HEK293 (cell line): ENCODE measurements around the gene RFXAP.

Source experiments
- CTCF ChIA-PET: fragments of 350-600 bp; formaldehyde crosslinking; extraction: SDS; loops from one replicate; lab custom pipeline; 2021; ENCODE audit warnings: antibody characterized with exemption; lab: Yijun Ruan, JAX
- POLR2A ChIA-PET: fragments of 300-600 bp; formaldehyde crosslinking; extraction: SDS; loops from one replicate; lab custom pipeline; 2020; ENCODE audit warnings: antibody characterized with exemption, inconsistent platforms; lab: Yijun Ruan, JAX
- H3K27ac ChIP-seq: fragments of 200-500 bp; sonication (Bioruptor generic); 2 replicates; pipeline ENCODE4 v1.5.1; 2014; ENCODE audit warnings: low read depth, low read length, control low read depth, inconsistent platforms; ENCODE audit errors: extremely low read depth
- H3K36me3 ChIP-seq, 2 experiments: fragments of 200-500 bp in 1 of 2; sonication (Bioruptor generic) in 1 of 2; 1 replicate in 1 of 2; 2 replicates in 1 of 2; pipeline ENCODE4 v1.5.1; 2014 to 2017; ENCODE audit warnings: inconsistent platforms in 2 of 2, low read length in 2 of 2; ENCODE audit not compliant: control insufficient read depth in 2 of 2, insufficient read depth in 1 of 2
- H3K4me1 ChIP-seq: fragments of 200-500 bp; sonication (Bioruptor generic); 2 replicates; pipeline ENCODE4 v1.5.1; 2014; ENCODE audit warnings: mild to moderate bottlenecking, low read length, inconsistent platforms; ENCODE audit not compliant: control insufficient read depth, insufficient read depth
- H3K4me3 ChIP-seq: 2 replicates; pipeline ENCODE4 v1.5.1; 2011; ENCODE audit warnings: low read depth, mild to moderate bottlenecking, control low read depth, low read length, moderate library complexity
- H3K9me3 ChIP-seq: fragments of 200-500 bp; sonication (Bioruptor generic); 2 replicates; pipeline ENCODE4 v1.5.1; 2014; ENCODE audit warnings: low read depth, low read length, inconsistent platforms; ENCODE audit not compliant: control insufficient read depth, insufficient read depth
- KLF10 ChIP-seq: fragments of 450-650 bp; IDR thresholded peaks from 2 replicates; pipeline ENCODE4 v1.5.1; 2018; ENCODE audit warnings: missing biosample characterization, mild to moderate bottlenecking, missing genetic modification characterization
- KLF9 ChIP-seq: fragments of 450-650 bp; formaldehyde crosslinking; IDR thresholded peaks from 2 replicates; pipeline ENCODE4 v1.5.1; 2016; ENCODE audit warnings: missing biosample characterization, missing genetic modification characterization, low read depth
- MYNN ChIP-seq: fragments of 450-650 bp; formaldehyde crosslinking; IDR thresholded peaks from 2 replicates; pipeline ENCODE4 v1.5.1; 2016; ENCODE audit warnings: missing biosample characterization, missing genetic modification characterization, borderline replicate concordance
- SCRT2 ChIP-seq: fragments of 450-650 bp; formaldehyde crosslinking; IDR thresholded peaks from 2 replicates; pipeline ENCODE4 v1.5.1; 2016; ENCODE audit warnings: missing biosample characterization, missing genetic modification characterization
- SP3 ChIP-seq: fragments of 450-650 bp; formaldehyde crosslinking; IDR thresholded peaks from 2 replicates; pipeline ENCODE4 v1.5.1; 2016; ENCODE audit warnings: missing biosample characterization, missing genetic modification characterization
- ZBTB1 ChIP-seq: fragments of 450-650 bp; formaldehyde crosslinking; IDR thresholded peaks from 2 replicates; pipeline ENCODE4 v1.5.1; 2016; ENCODE audit warnings: missing biosample characterization, missing genetic modification characterization
- ZBTB26 ChIP-seq: fragments of 450-650 bp; formaldehyde crosslinking; optimal IDR thresholded peaks from 2 replicates; pipeline ENCODE3; 2016; ENCODE audit warnings: missing biosample characterization, mild to moderate bottlenecking, missing genetic modification characterization
- ZFHX2 ChIP-seq: fragments of 450-650 bp; formaldehyde crosslinking; conservative IDR thresholded peaks from 2 replicates; pipeline ENCODE4 v1.5.1; 2016; ENCODE audit warnings: missing biosample characterization, missing genetic modification characterization
- ZIC2 ChIP-seq: fragments of 450-650 bp; formaldehyde crosslinking; IDR thresholded peaks from 2 replicates; pipeline ENCODE4 v1.5.1; 2016; ENCODE audit warnings: missing biosample characterization, missing genetic modification characterization
- ZNF175 ChIP-seq: fragments of 450-650 bp; formaldehyde crosslinking; IDR thresholded peaks from 2 replicates; pipeline ENCODE4 v1.5.1; 2016; ENCODE audit warnings: missing biosample characterization, missing genetic modification characterization
- ZNF184 ChIP-seq: fragments of 450-650 bp; IDR thresholded peaks from 2 replicates; pipeline ENCODE4 v1.5.1; 2018; ENCODE audit warnings: missing biosample characterization, mild to moderate bottlenecking, missing genetic modification characterization
- ZNF19 ChIP-seq: fragments of 450-650 bp; formaldehyde crosslinking; IDR thresholded peaks from 2 replicates; pipeline ENCODE4; 2016; ENCODE audit warnings: missing biosample characterization, missing genetic modification characterization, low read depth
- ZNF24 ChIP-seq: fragments of 450-650 bp; formaldehyde crosslinking; IDR thresholded peaks from 2 replicates; pipeline ENCODE4 v1.5.1; 2016; ENCODE audit warnings: missing biosample characterization, missing genetic modification characterization
- ZNF248 ChIP-seq: fragments of 450-650 bp; formaldehyde crosslinking; IDR thresholded peaks from 2 replicates; pipeline ENCODE4 v1.5.1; 2017; ENCODE audit warnings: missing biosample characterization, missing genetic modification characterization
- ZNF266 ChIP-seq: fragments of 450-650 bp; formaldehyde crosslinking; IDR thresholded peaks from 2 replicates; pipeline ENCODE4 v1.5.1; 2016; ENCODE audit warnings: missing biosample characterization, missing genetic modification characterization, low read depth
- ZNF280D ChIP-seq: fragments of 450-650 bp; formaldehyde crosslinking; IDR thresholded peaks from 2 replicates; pipeline ENCODE4 v1.5.1; 2016; ENCODE audit warnings: missing biosample characterization, missing genetic modification characterization
- ZNF398 ChIP-seq: fragments of 450-650 bp; formaldehyde crosslinking; IDR thresholded peaks from 2 replicates; pipeline ENCODE4 v1.5.1; 2017; ENCODE audit warnings: missing biosample characterization, missing genetic modification characterization
- ZNF48 ChIP-seq: fragments of 450-650 bp; formaldehyde crosslinking; IDR thresholded peaks from 2 replicates; pipeline ENCODE4 v1.5.1; 2016; ENCODE audit warnings: missing biosample characterization, missing genetic modification characterization
- ZNF561 ChIP-seq: fragments of 450-650 bp; IDR thresholded peaks from 2 replicates; pipeline ENCODE4 v1.5.1; 2018; ENCODE audit warnings: missing biosample characterization, missing genetic modification characterization, borderline replicate concordance
- ZNF585B ChIP-seq: fragments of 450-650 bp; formaldehyde crosslinking; IDR thresholded peaks from 2 replicates; pipeline ENCODE4 v1.5.1; 2016; ENCODE audit warnings: missing biosample characterization, missing genetic modification characterization
- ZNF624 ChIP-seq: fragments of 450-650 bp; formaldehyde crosslinking; IDR thresholded peaks from 2 replicates; pipeline ENCODE4 v1.5.1; 2017; ENCODE audit warnings: missing biosample characterization, missing genetic modification characterization
- ZNF664 ChIP-seq: fragments of 450-650 bp; formaldehyde crosslinking; IDR thresholded peaks from 2 replicates; pipeline ENCODE4 v1.5.1; 2016; ENCODE audit warnings: missing biosample characterization, missing genetic modification characterization
- ZNF677 ChIP-seq: fragments of 450-650 bp; IDR thresholded peaks from 2 replicates; pipeline ENCODE4 v1.5.0; 2018; ENCODE audit warnings: missing biosample characterization, mild to moderate bottlenecking, missing genetic modification characterization, moderate library complexity
- ZNF707 ChIP-seq: fragments of 450-650 bp; formaldehyde crosslinking; IDR thresholded peaks from 2 replicates; pipeline ENCODE4 v1.5.1; 2016; ENCODE audit warnings: missing biosample characterization, missing genetic modification characterization
- TF ChIP-seq, protein P1 (sequence below): fragments of 450-650 bp; formaldehyde crosslinking; IDR thresholded peaks from 2 replicates; pipeline ENCODE4 v1.5.1; 2016; ENCODE audit warnings: missing biosample characterization, missing genetic modification characterization
- TF ChIP-seq, protein P2 (sequence below): fragments of 450-650 bp; formaldehyde crosslinking; IDR thresholded peaks from 2 replicates; pipeline ENCODE4 v1.5.1; 2017; ENCODE audit warnings: missing biosample characterization, missing genetic modification characterization

RFXAP gene, protein sequence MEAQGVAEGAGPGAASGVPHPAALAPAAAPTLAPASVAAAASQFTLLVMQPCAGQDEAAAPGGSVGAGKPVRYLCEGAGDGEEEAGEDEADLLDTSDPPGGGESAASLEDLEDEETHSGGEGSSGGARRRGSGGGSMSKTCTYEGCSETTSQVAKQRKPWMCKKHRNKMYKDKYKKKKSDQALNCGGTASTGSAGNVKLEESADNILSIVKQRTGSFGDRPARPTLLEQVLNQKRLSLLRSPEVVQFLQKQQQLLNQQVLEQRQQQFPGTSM

GRCh38 chr13:36818804-36819738 is at the start of gene RFXAP:
Gene RFXAP (plus strand): TSS chr13:36819222. CDS start chr13:36819358, 136 bp downstream.
- Histone ChIP-seq H3K4me1 (peaks cover 11% of the 10 kb centered on the region), H3K27ac (peak within 1 kb of the TSS; percentile 85), H3K9me3 (no peaks in the 10 kb centered on the region), H3K36me3 (peaks cover 0 to 3% of the 10 kb centered on the region in 2 experiments; a peak in 2 of 3 replicates), H3K4me3 (peak within 1 kb of the TSS; percentile 73)
- POLR2A ChIA-PET: no interaction called here
- CTCF ChIA-PET: no interaction called here
- TF ChIP-seq ZNF398 (0 out of 2 replicates have a peak, but pooled peaks have one; percentile 30), ZNF19 (tag by site-specific recombination) (no peak), ZNF707 (no peak), ZNF677 (peak; percentile 54; the same call in 1 of the 2 replicates), ZNF280D (no peak), ZFHX2 (tag by site-specific recombination) (peak; percentile 66), ZNF48 (no peak), ZBTB1 (tag by site-specific recombination) (no peak), ZNF266 (tag by site-specific recombination) (no peak), MYNN (tag by site-specific recombination) (no peak), KLF9 (tag by site-specific recombination) (peak; percentile 43), SCRT2 (peak; percentile 57; the same call in 1 of the 2 replicates), ZNF248 (no peak), ZBTB26 (tag by site-specific recombination) (peak; percentile 77), ZNF184 (tag by site-specific recombination) (no peak), ZNF561 (tag by site-specific recombination) (0 out of 2 replicates have a peak, but pooled peaks have one; percentile 59), ZNF24 (tag by site-specific recombination) (no peak), ZNF624 (tag by site-specific recombination) (no peak), ZNF664 (tag by site-specific recombination) (no peak), KLF10 (tag by site-specific recombination) (0 out of 2 replicates have a peak, but pooled peaks have one; percentile 15), SP3 (tag by site-specific recombination) (no peak), ZIC2 (tag by site-specific recombination) (0 out of 2 replicates have a peak, but pooled peaks have one; percentile 11), ZNF585B (no peak), ZNF175 (no peak)
- TF ChIP-seq, protein P1, sequence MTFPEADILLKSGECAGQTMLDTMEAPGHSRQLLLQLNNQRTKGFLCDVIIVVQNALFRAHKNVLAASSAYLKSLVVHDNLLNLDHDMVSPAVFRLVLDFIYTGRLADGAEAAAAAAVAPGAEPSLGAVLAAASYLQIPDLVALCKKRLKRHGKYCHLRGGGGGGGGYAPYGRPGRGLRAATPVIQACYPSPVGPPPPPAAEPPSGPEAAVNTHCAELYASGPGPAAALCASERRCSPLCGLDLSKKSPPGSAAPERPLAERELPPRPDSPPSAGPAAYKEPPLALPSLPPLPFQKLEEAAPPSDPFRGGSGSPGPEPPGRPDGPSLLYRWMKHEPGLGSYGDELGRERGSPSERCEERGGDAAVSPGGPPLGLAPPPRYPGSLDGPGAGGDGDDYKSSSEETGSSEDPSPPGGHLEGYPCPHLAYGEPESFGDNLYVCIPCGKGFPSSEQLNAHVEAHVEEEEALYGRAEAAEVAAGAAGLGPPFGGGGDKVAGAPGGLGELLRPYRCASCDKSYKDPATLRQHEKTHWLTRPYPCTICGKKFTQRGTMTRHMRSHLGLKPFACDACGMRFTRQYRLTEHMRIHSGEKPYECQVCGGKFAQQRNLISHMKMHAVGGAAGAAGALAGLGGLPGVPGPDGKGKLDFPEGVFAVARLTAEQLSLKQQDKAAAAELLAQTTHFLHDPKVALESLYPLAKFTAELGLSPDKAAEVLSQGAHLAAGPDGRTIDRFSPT (tag by site-specific recombination): peak; percentile 72
- TF ChIP-seq, protein P2, sequence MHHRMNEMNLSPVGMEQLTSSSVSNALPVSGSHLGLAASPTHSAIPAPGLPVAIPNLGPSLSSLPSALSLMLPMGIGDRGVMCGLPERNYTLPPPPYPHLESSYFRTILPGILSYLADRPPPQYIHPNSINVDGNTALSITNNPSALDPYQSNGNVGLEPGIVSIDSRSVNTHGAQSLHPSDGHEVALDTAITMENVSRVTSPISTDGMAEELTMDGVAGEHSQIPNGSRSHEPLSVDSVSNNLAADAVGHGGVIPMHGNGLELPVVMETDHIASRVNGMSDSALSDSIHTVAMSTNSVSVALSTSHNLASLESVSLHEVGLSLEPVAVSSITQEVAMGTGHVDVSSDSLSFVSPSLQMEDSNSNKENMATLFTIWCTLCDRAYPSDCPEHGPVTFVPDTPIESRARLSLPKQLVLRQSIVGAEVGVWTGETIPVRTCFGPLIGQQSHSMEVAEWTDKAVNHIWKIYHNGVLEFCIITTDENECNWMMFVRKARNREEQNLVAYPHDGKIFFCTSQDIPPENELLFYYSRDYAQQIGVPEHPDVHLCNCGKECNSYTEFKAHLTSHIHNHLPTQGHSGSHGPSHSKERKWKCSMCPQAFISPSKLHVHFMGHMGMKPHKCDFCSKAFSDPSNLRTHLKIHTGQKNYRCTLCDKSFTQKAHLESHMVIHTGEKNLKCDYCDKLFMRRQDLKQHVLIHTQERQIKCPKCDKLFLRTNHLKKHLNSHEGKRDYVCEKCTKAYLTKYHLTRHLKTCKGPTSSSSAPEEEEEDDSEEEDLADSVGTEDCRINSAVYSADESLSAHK: no peak
